Adrenal gland (tissue), 5 donors: Measurements from ENCODE around the gene SPDYE1.

Source experiments
- CTCF ChIP-seq, 6 experiments: fragments of 450-650 bp in 4 of 6; fragments of 200-600 bp in 2 of 6; sonication (generic) in 1 of 6; IDR thresholded peaks; 1 replicate in 5 of 6; 2 replicates in 1 of 6; pipeline versions ENCODE4 v1.5.1 to v1.8.0; 2016 to 2021; ENCODE audit warnings: antibody characterized with exemption in 6 of 6, mild to moderate bottlenecking in 2 of 6, moderate library complexity in 1 of 6
- POLR2A ChIP-seq, 2 donors: fragments of 450-650 bp; IDR thresholded peaks; one replicate each; pipeline ENCODE4 v1.6.1; 2017; ENCODE audit warnings: antibody characterized with exemption in 2 of 2, mild to moderate bottlenecking in 2 of 2, moderate library complexity in 1 of 2
- donor health status: DM: no; HTN: no; CAD: no.

DNA sequence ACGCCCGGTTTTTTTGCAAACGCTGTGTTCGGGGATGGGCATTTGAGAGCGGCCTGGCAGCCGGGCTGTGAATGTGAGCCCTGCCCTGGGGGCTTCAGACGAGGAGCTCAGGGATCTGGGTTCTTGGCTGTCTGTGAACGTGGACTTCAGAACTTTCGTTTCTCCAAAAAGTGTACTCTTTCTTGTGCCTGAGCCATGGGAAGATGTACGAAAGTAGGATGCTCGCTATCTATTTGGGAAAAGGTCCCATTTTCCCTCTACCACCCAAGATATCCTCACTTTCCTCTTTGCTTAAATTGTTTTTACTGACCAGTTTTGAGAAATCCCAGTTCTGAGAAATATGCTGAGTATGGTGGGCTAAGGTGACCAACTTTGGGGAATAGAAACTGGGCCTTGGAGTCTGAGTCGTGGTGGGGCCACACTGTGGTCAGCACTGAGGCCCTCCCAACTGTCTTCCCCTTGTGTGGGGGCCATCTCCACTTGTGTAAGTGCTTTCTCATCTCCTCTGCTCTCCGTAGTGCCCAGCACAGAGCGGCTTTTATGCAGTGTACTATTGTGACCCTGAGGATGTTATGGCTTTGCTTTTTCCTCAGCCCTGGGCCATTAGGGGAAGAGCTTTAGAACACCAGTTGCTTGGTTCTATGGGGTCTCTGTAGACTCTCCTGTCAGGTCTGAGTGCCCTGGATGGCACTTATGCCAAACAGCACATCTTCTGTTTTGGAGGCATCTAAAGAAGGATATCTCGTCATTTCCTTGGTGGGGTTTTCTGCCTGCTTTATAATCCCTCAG, 47.7 kb downstream of the SPDYE1 start:
- TF ChIP-seq CTCF (IDR thresholded peaks at IDR 0.05) (no peak), POLR2A (IDR thresholded peaks at IDR 0.05) (no peak)
